Vagina (tissue), 2 donors: ENCODE measurements around the gene UNC13B.

Source experiments
- POLR2A ChIP-seq, 2 donors: fragments of 450-650 bp; IDR thresholded peaks; one replicate each; pipeline ENCODE4 v1.6.1; 2017; ENCODE audit warnings: antibody characterized with exemption in 2 of 2, mild to moderate bottlenecking in 2 of 2, moderate library complexity in 2 of 2
- TF ChIP-seq, protein P1 (sequence below), 3 experiments: fragments of 450-650 bp in 2 of 3; fragments of 200-600 bp in 1 of 3; sonication (generic) in 1 of 3; IDR thresholded peaks; one replicate each; pipeline ENCODE4 v1.5.1; 2017 to 2019; ENCODE audit warnings: antibody characterized with exemption in 3 of 3, mild to moderate bottlenecking in 2 of 3, moderate library complexity in 2 of 3

- TF ChIP-seq POLR2A (IDR thresholded peaks at IDR 0.05), result no peak
- TF ChIP-seq, protein P1, sequence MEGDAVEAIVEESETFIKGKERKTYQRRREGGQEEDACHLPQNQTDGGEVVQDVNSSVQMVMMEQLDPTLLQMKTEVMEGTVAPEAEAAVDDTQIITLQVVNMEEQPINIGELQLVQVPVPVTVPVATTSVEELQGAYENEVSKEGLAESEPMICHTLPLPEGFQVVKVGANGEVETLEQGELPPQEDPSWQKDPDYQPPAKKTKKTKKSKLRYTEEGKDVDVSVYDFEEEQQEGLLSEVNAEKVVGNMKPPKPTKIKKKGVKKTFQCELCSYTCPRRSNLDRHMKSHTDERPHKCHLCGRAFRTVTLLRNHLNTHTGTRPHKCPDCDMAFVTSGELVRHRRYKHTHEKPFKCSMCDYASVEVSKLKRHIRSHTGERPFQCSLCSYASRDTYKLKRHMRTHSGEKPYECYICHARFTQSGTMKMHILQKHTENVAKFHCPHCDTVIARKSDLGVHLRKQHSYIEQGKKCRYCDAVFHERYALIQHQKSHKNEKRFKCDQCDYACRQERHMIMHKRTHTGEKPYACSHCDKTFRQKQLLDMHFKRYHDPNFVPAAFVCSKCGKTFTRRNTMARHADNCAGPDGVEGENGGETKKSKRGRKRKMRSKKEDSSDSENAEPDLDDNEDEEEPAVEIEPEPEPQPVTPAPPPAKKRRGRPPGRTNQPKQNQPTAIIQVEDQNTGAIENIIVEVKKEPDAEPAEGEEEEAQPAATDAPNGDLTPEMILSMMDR (IDR thresholded peaks at IDR 0.05), result no peak
Observed at GRCh38 chr9:35374910-35375309, 213.1 kb downstream of the UNC13B start.
